H1 (cell line): Measurements from ENCODE around the gene PTPN12. TPM values are rescaled to one million over a fixed set of nuclear protein-coding genes. Genes with fewer than 3 reads are reported as not detected.

Experiments
- CTCF ChIA-PET: fragments of 300-600 bp; sonication (Branson Sonifier 250); formaldehyde crosslinking; loops from one replicate; lab custom pipeline; 2021; ENCODE audit not compliant: partially characterized antibody; lab: Charles Lee
- POLR2A ChIA-PET: fragments of 300-600 bp; sonication (Branson Sonifier 250); formaldehyde crosslinking; loops from one replicate; lab custom pipeline; 2021; ENCODE audit warnings: inconsistent platforms; ENCODE audit not compliant: partially characterized antibody; lab: Charles Lee
- DNase-seq, 2 experiments: peaks; one replicate each; pipeline versions ENCODE4 v3.0.0 to v3.0.0-alpha.2; 2010 to 2022; ENCODE audit warnings: low spot score in 2 of 2, low read depth in 1 of 2, mixed read lengths in 1 of 2
- FAIRE-seq: peaks from 2 replicates; lab custom pipeline; 2011; peaks lifted over from hg19 to GRCh38; lab: Jason Lieb, UNC
- H2AFZ ChIP-seq: 2 replicates; pipeline ENCODE4 v1.8.1; 2012; ENCODE audit warnings: low read length, inconsistent platforms
- H2AK5ac ChIP-seq: 2 replicates; pipeline ENCODE4 v1.6.1; 2013; ENCODE audit warnings: low read depth, low read length
- H2BK120ac ChIP-seq: replicated peaks from 2 replicates; pipeline ENCODE3; 2013; ENCODE audit warnings: low read depth, low read length, inconsistent platforms
- H2BK12ac ChIP-seq: 2 replicates; pipeline ENCODE4 v1.6.1; 2013; ENCODE audit warnings: low read depth, low read length
- H2BK15ac ChIP-seq: 2 replicates; pipeline ENCODE4 v1.6.1; 2013; ENCODE audit warnings: low read length
- H2BK20ac ChIP-seq: 2 replicates; pipeline ENCODE4 v1.6.1; 2013; ENCODE audit warnings: low read length
- H2BK5ac ChIP-seq: 2 replicates; pipeline ENCODE4 v1.6.1; 2013; ENCODE audit warnings: low read depth, low read length
- H3K14ac ChIP-seq: 2 replicates; pipeline ENCODE4 v1.6.1; 2013; ENCODE audit warnings: inconsistent platforms; ENCODE audit not compliant: insufficient read length
- H3K18ac ChIP-seq: 2 replicates; pipeline ENCODE4 v1.6.1; 2013; ENCODE audit warnings: low read length; ENCODE audit errors: extremely low read depth
- H3K23ac ChIP-seq: 2 replicates; pipeline ENCODE4 v1.6.1; 2013; ENCODE audit warnings: inconsistent platforms; ENCODE audit not compliant: insufficient read length
- H3K23me2 ChIP-seq: 2 replicates; pipeline ENCODE4 v1.6.1; 2013; ENCODE audit warnings: low read depth, low read length
- H3K27ac ChIP-seq: 2 replicates; pipeline ENCODE4 v1.6.1; 2011; ENCODE audit warnings: low read depth, low read length, inconsistent platforms
- H3K27me3 ChIP-seq, 4 experiments: replicated peaks in 1 of 4; 1 replicate in 1 of 4; 2 replicates in 3 of 4; pipeline versions ENCODE4 v1.6.1 to v1.8.1; 2011 to 2013; ENCODE audit warnings: low read length in 3 of 4, mild to moderate bottlenecking in 3 of 4, inconsistent platforms in 2 of 4, mixed read lengths in 2 of 4, moderate library complexity in 1 of 4; ENCODE audit not compliant: control insufficient read depth in 3 of 4, insufficient read depth in 3 of 4; ENCODE audit errors: extremely low read depth in 1 of 4
- H3K36me3 ChIP-seq, 4 experiments: 2 replicates each; pipeline versions ENCODE4 v1.6.1 to v1.8.1; 2011 to 2013; ENCODE audit warnings: mild to moderate bottlenecking in 4 of 4, low read length in 3 of 4, moderate library complexity in 2 of 4, control low read depth in 1 of 4, inconsistent platforms in 1 of 4; ENCODE audit not compliant: insufficient read depth in 4 of 4, control insufficient read depth in 2 of 4
- H3K4ac ChIP-seq: replicated peaks from 2 replicates; pipeline ENCODE3; 2013; ENCODE audit warnings: low read length, low read depth, mixed read lengths, inconsistent platforms; ENCODE audit not compliant: insufficient read length
- H3K4me1 ChIP-seq, 4 experiments: replicated peaks in 1 of 4; 1 replicate in 1 of 4; 2 replicates in 3 of 4; pipeline versions ENCODE4 v1.6.1 to v1.8.1; 2011 to 2013; ENCODE audit warnings: low read length in 3 of 4, inconsistent platforms in 2 of 4, mixed read lengths in 1 of 4; ENCODE audit not compliant: insufficient read depth in 4 of 4, control insufficient read depth in 3 of 4
- H3K4me2 ChIP-seq, 2 experiments: 2 replicates each; pipeline versions ENCODE4 v1.6.1 to v1.8.1; 2011 to 2013; ENCODE audit warnings: low read depth in 2 of 2, low read length in 2 of 2, control low read depth in 1 of 2, inconsistent platforms in 1 of 2, mild to moderate bottlenecking in 1 of 2; ENCODE audit not compliant: insufficient read depth in 1 of 2
- H3K4me3 ChIP-seq, 4 experiments: fragments of 200-600, 300-600 bp in 1 of 4; sonication (generic), shearing (Covaris generic), sonication (Bioruptor Twin) in 1 of 4; 2 replicates each; pipeline versions ENCODE4 v1.5.1 to v1.8.1; 2011 to 2016; ENCODE audit warnings: low read length in 4 of 4, low read depth in 3 of 4, control low read depth in 2 of 4, inconsistent platforms in 2 of 4, mild to moderate bottlenecking in 2 of 4, mixed read lengths in 1 of 4, moderate library complexity in 1 of 4; ENCODE audit not compliant: insufficient read depth in 2 of 4; ENCODE audit errors: extremely low read depth in 1 of 4
- H3K56ac ChIP-seq: replicated peaks from 2 replicates; pipeline ENCODE3; 2013; ENCODE audit warnings: low read depth, mild to moderate bottlenecking, mixed read lengths, low read length, inconsistent platforms; ENCODE audit not compliant: insufficient read length
- H3K79me1 ChIP-seq: 2 replicates; pipeline ENCODE4 v1.6.1; 2013; ENCODE audit warnings: low read depth, low read length, control low read depth
- H3K79me2 ChIP-seq, 2 experiments: 2 replicates each; pipeline versions ENCODE4 v1.6.1 to v1.8.1; 2012 to 2013; ENCODE audit warnings: low read length in 2 of 2, mild to moderate bottlenecking in 2 of 2, inconsistent platforms in 1 of 2; ENCODE audit not compliant: insufficient read depth in 2 of 2, control insufficient read depth in 1 of 2
- H3K9ac ChIP-seq, 4 experiments: replicated peaks in 1 of 4; 1 replicate in 1 of 4; 2 replicates in 3 of 4; pipeline versions ENCODE4 v1.6.1 to v1.8.1; 2011 to 2013; ENCODE audit warnings: low read depth in 3 of 4, low read length in 3 of 4, control low read depth in 2 of 4, mild to moderate bottlenecking in 2 of 4, moderate library complexity in 2 of 4, inconsistent platforms in 1 of 4; ENCODE audit errors: extremely low read depth in 1 of 4
- H3K9me3 ChIP-seq, 2 experiments: 2 replicates each; pipeline versions ENCODE4 v1.6.1 to v1.8.1; 2012 to 2013; ENCODE audit warnings: mild to moderate bottlenecking in 2 of 2, moderate library complexity in 2 of 2, control low read depth in 1 of 2, inconsistent platforms in 1 of 2, low read depth in 1 of 2, low read length in 1 of 2, mixed read lengths in 1 of 2; ENCODE audit not compliant: insufficient read depth in 2 of 2
- H4K20me1 ChIP-seq, 2 experiments: replicated peaks in 1 of 2; 2 replicates each; pipeline versions ENCODE3 to v1.8.1; 2011 to 2013; ENCODE audit warnings: inconsistent platforms in 2 of 2, low read length in 2 of 2, mild to moderate bottlenecking in 1 of 2; ENCODE audit not compliant: insufficient read depth in 2 of 2, control insufficient read depth in 1 of 2
- H4K5ac ChIP-seq: 2 replicates; pipeline ENCODE4 v1.6.1; 2013; ENCODE audit warnings: low read length, low read depth, mixed read lengths, inconsistent platforms; ENCODE audit not compliant: insufficient read length
- H4K8ac ChIP-seq: 2 replicates; pipeline ENCODE4 v1.8.0; 2013; ENCODE audit warnings: mild to moderate bottlenecking, moderate library complexity, low read length, inconsistent platforms; ENCODE audit not compliant: insufficient read depth; ENCODE audit errors: extremely low read depth
- H4K91ac ChIP-seq: replicated peaks from 2 replicates; pipeline ENCODE3; 2013; ENCODE audit warnings: low read length, mixed read lengths, inconsistent platforms; ENCODE audit not compliant: insufficient read length
- CHD2 ChIP-seq: IDR thresholded peaks from 2 replicates; pipeline ENCODE4 v1.6.1; 2012; ENCODE audit warnings: low read length, improper control_type of control experiment
- GTF2F1 ChIP-seq: IDR thresholded peaks from 2 replicates; pipeline ENCODE4 v1.6.1; 2012; ENCODE audit warnings: low read depth, low read length, improper control_type of control experiment, borderline replicate concordance
- JUND ChIP-seq: IDR thresholded peaks from 2 replicates; pipeline ENCODE4 v1.6.1; 2011; ENCODE audit warnings: mild to moderate bottlenecking, improper control_type of control experiment, low read length
- POLR2A ChIP-seq, 2 experiments: IDR thresholded peaks; 1 replicate in 1 of 2; 2 replicates in 1 of 2; pipeline ENCODE4 v1.6.1; 2011; ENCODE audit warnings: low read depth in 2 of 2, low read length in 2 of 2, mild to moderate bottlenecking in 2 of 2; ENCODE audit errors: control extremely low read depth in 1 of 2
- RNF2 ChIP-seq: fragments of 200-900, 300-1000 bp; sonication (generic); IDR thresholded peaks from 2 replicates; pipeline ENCODE4 v1.7.1; 2016; ENCODE audit warnings: borderline replicate concordance, low read depth, mild to moderate bottlenecking, antibody characterized with exemption, low read length; ENCODE audit not compliant: poor library complexity, severe bottlenecking; ENCODE audit errors: missing control alignments
- SP1 ChIP-seq: IDR thresholded peaks from 2 replicates; pipeline ENCODE4 v1.6.1; 2011; ENCODE audit warnings: low read depth, low read length
- WGBS, 2 experiments: shearing (Covaris generic) in 1 of 2; methylation state at CpG; one replicate each; pipeline versions ENCODE4 v1.1.6 to v1.1.7; 2013 to 2015; ENCODE audit warnings: low lambda C conversion rate in 2 of 2, mixed read lengths in 2 of 2, inconsistent platforms in 1 of 2, low coverage in 1 of 2, missing lambda C conversion rate in 1 of 2; ENCODE audit not compliant: insufficient replicate concordance in 2 of 2, insufficient coverage in 1 of 2, insufficient read length in 1 of 2; ENCODE audit errors: extremely low coverage in 1 of 2, missing lambda C conversion rate in 1 of 2; 5-methylcytosine and 5-hydroxymethylcytosine counted together
- polyA plus RNA-seq, 7 experiments: library from polyadenylated mRNA; depleted of rRNA in 3 of 7; stranded (reverse) in 5 of 7; unstranded in 2 of 7; fragments of >200 nt in 5 of 7; fragments of 200-250 nt in 2 of 7; gene quantifications; 1 replicate in 5 of 7; 2 replicates in 1 of 7; 4 replicates in 1 of 7; pipeline versions ENCODE4 v1.2.1 to v1.2.3, GENCODE V29; 2011 to 2013; ENCODE audit warnings: missing spikeins in 2 of 7, mixed read lengths in 2 of 7
- total RNA-seq: library from RNA; stranded (reverse); fragmentation: NEBNext Ultra II Directional; extraction: Animal tissue kit (Norgen Biotek cat#: 25700); gene quantifications from 2 replicates; pipeline ENCODE4 v1.2.1, GENCODE V29; 2021
- TF ChIP-seq, protein P1 (sequence below), 3 experiments: IDR thresholded peaks; 1 replicate in 2 of 3; 2 replicates in 1 of 3; pipeline versions ENCODE4 v1.5.1 to v1.6.1; 2011; ENCODE audit warnings: low read length in 3 of 3, mild to moderate bottlenecking in 3 of 3, inconsistent platforms in 2 of 3, low read depth in 1 of 3, moderate library complexity in 1 of 3; ENCODE audit not compliant: insufficient read depth in 1 of 3; ENCODE audit errors: control extremely low read depth in 1 of 3

Gene PTPN12
- total and polyA plus RNA-seq, 2 of the 8 experiments (the other 6 are each of a cell fraction or from before 2014, with no cell fraction given) = 39.7 to 132 TPM

DNA sequence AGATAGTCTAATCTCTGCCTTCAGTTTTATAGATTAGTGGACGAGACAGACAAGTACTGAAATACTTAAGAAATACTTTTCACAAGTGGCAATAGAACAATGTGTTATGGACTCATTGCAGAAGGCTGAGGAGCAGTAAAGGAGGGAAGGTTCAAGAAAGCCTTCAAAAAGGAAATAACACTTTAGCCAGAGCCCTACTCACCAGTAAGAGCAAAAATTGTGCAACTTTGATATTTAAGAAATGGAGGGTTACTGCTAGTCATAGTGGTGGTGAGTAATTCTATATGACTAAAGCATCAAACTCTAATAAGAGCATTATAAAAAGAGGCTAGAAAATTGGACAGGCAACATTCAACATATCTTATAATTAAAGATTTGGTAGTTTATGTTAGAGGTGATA lies 28.8 kb downstream of the PTPN12 start:
- no peak overlapping the region for H4K8ac ChIP-seq
- peaks cover 8 to 13% of the 10 kb centered on the region in 2 experiments for H4K20me1 ChIP-seq
- H2AFZ ChIP-seq = no peak overlapping the region
- no peak overlapping the region for H4K5ac ChIP-seq
- no peak overlapping the region for H3K4me2 ChIP-seq
- H2BK20ac ChIP-seq = no peak overlapping the region
- DNase-seq = no peak
- no peak overlapping the region for H3K14ac ChIP-seq
- H3K9me3 ChIP-seq = no peaks in the 10 kb centered on the region
- no peak overlapping the region for H2BK120ac ChIP-seq
- no peak overlapping the region for H2BK15ac ChIP-seq
- peaks cover 2 to 4% (median 3%) of the 10 kb centered on the region in 4 experiments; a peak in 5 of 7 replicates for H3K4me1 ChIP-seq
- H3K9ac ChIP-seq = no peak overlapping the region
- H3K4me3 ChIP-seq = no peak overlapping the region
- no peak overlapping the region for H2BK12ac ChIP-seq
- 81% methylated on average over 1 of the region's 1 CpG; no CpG with 5 or more reads in 1 of the 2 experiments for WGBS, 2 experiments
- H3K36me3 ChIP-seq = no peaks in the 10 kb centered on the region; a peak in 1 of 8 replicates
- FAIRE-seq = no peak
- H3K23me2 ChIP-seq = no peaks in the 10 kb centered on the region
- no peak overlapping the region for H3K4ac ChIP-seq
- no peak overlapping the region for H2AK5ac ChIP-seq
- CTCF ChIA-PET = interaction anchor here (1.0 to 1.4 kb wide), 5 partner anchors 8 to 51 kb away, joined by 3 to 4 read pairs (median 4); no protein-coding TSS in a partner anchor
- no peak overlapping the region for H3K18ac ChIP-seq
- no peak overlapping the region for H3K23ac ChIP-seq
- POLR2A ChIA-PET = interaction anchor here (1.1 to 1.5 kb wide), 2 partner anchors 15 to 20 kb away, joined by 3 read pairs; no protein-coding TSS in a partner anchor
- H2BK5ac ChIP-seq = no peak overlapping the region
- peaks cover 22 to 98% of the 10 kb centered on the region in 2 experiments for H3K79me2 ChIP-seq
- no peak overlapping the region for H3K27ac ChIP-seq
- no peak overlapping the region for H3K56ac ChIP-seq
- no peak for TF ChIP-seq POLR2A (IDR thresholded peaks at IDR 0.05; ENCODE audit: control extremely low read depth in 1 of 2, low read depth in 2 of 2, low read length in 2 of 2)
- TF ChIP-seq, protein P1, sequence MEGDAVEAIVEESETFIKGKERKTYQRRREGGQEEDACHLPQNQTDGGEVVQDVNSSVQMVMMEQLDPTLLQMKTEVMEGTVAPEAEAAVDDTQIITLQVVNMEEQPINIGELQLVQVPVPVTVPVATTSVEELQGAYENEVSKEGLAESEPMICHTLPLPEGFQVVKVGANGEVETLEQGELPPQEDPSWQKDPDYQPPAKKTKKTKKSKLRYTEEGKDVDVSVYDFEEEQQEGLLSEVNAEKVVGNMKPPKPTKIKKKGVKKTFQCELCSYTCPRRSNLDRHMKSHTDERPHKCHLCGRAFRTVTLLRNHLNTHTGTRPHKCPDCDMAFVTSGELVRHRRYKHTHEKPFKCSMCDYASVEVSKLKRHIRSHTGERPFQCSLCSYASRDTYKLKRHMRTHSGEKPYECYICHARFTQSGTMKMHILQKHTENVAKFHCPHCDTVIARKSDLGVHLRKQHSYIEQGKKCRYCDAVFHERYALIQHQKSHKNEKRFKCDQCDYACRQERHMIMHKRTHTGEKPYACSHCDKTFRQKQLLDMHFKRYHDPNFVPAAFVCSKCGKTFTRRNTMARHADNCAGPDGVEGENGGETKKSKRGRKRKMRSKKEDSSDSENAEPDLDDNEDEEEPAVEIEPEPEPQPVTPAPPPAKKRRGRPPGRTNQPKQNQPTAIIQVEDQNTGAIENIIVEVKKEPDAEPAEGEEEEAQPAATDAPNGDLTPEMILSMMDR (IDR thresholded peaks at IDR 0.05; ENCODE audit: control extremely low read depth in 1 of 3, insufficient read depth in 1 of 3, low read depth in 1 of 3, low read length in 3 of 3) = no peak
- TF ChIP-seq RNF2 = no peak
- TF ChIP-seq CHD2 = no peak
- TF ChIP-seq GTF2F1 = no peak
- TF ChIP-seq JUND = no peak
- no peak for TF ChIP-seq SP1
- H3K27me3 ChIP-seq = no peaks in the 10 kb centered on the region
- H4K91ac ChIP-seq = no peak overlapping the region
- H3K79me1 ChIP-seq = no peaks in the 10 kb centered on the region; the same call in 1 of the 2 replicates
